DOHH2 (cell line): ENCODE measurements around the gene WDR33.

Experiments used
- EZH2phosphoT487 ChIP-seq: fragments of 200-600 bp; sonication (generic); IDR thresholded peaks from 2 replicates; pipeline ENCODE4 v1.6.1; 2017; ENCODE audit warnings: borderline replicate concordance, mild to moderate bottlenecking, antibody characterized with exemption, low read length, moderate library complexity, mixed read lengths
- TF ChIP-seq, protein P1 (sequence below): fragments of 200-600 bp; sonication (generic); IDR thresholded peaks from one replicate; pipeline ENCODE4 v1.5.1; 2014; ENCODE audit warnings: antibody characterized with exemption, mild to moderate bottlenecking, low read depth, low read length; ENCODE audit not compliant: poor library complexity, severe bottlenecking

- TF ChIP-seq EZH2phosphoT487: no peak
- TF ChIP-seq, protein P1, sequence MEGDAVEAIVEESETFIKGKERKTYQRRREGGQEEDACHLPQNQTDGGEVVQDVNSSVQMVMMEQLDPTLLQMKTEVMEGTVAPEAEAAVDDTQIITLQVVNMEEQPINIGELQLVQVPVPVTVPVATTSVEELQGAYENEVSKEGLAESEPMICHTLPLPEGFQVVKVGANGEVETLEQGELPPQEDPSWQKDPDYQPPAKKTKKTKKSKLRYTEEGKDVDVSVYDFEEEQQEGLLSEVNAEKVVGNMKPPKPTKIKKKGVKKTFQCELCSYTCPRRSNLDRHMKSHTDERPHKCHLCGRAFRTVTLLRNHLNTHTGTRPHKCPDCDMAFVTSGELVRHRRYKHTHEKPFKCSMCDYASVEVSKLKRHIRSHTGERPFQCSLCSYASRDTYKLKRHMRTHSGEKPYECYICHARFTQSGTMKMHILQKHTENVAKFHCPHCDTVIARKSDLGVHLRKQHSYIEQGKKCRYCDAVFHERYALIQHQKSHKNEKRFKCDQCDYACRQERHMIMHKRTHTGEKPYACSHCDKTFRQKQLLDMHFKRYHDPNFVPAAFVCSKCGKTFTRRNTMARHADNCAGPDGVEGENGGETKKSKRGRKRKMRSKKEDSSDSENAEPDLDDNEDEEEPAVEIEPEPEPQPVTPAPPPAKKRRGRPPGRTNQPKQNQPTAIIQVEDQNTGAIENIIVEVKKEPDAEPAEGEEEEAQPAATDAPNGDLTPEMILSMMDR: no peak
Observed at GRCh38 chr2:127807678-127808353, 3.2 kb downstream of the WDR33 start.
